Measurements from ENCODE around the gene HNRNPC.
"Not testable (repeated sequence)": the region's sequence is repeated elsewhere in the genome, so short reads cannot be mapped to it uniquely, and the experiment has no call there.

The HNRNPC gene

DNA sequence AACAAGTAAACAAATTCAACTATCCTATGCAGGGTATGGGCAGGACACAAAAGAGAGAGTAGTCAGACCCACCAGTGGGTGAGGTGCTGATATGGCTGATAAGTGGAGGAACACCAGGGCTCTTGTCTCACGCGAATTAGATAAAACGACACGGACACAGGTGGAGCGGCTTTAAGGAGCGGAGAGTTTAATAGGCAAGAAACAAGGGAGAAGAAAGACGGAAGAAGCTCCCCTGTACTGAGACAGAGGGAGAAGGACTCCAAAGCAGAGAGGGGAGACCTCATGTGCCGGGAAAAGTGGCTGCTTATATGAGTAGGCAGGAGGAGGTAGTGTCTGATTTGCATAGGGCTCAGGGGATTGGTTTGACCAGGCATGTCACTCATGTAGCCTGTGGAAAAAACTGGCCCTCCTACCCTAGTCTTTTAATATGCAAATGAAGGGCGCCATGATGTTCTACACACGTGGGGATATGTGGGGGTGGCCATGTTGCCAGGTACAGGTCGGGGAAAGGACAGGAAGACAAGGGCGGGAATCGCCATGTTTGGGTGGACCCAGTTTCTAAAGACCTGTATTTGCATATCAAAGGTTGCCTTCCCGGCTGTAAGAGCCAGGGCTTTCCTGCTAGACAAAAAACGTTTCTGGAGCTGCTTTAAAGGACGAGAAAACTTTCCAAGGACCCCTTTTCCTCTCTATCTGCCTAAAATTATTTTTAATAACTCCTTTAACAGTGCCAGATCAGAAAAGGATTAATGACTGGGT lies 39.4 kb upstream of the HNRNPC start:
- DNase-seq (ENCODE audit: extremely low read depth, low read depth), result peak; percentile 37
- H3K4me3 ChIP-seq (replicated peaks; ENCODE audit: low read depth, low read length), result peak overlapping the region; percentile 13
- TF ChIP-seq, protein P1, sequence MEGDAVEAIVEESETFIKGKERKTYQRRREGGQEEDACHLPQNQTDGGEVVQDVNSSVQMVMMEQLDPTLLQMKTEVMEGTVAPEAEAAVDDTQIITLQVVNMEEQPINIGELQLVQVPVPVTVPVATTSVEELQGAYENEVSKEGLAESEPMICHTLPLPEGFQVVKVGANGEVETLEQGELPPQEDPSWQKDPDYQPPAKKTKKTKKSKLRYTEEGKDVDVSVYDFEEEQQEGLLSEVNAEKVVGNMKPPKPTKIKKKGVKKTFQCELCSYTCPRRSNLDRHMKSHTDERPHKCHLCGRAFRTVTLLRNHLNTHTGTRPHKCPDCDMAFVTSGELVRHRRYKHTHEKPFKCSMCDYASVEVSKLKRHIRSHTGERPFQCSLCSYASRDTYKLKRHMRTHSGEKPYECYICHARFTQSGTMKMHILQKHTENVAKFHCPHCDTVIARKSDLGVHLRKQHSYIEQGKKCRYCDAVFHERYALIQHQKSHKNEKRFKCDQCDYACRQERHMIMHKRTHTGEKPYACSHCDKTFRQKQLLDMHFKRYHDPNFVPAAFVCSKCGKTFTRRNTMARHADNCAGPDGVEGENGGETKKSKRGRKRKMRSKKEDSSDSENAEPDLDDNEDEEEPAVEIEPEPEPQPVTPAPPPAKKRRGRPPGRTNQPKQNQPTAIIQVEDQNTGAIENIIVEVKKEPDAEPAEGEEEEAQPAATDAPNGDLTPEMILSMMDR (IDR thresholded peaks at IDR 0.05; ENCODE audit: low read depth, low read length, missing control alignments), result no peak

- TF ChIP-seq, protein P1 (IDR thresholded peaks at IDR 0.05; ENCODE audit: low read depth, low read length, missing control alignments), result no peak
- no peak for DNase-seq (ENCODE audit: extremely low read depth, low read depth)
- H3K4me3 ChIP-seq (replicated peaks; ENCODE audit: low read depth, low read length), result no peak overlapping the region
Measured at GRCh38 chr14:21308132-21308478, 38.9 kb upstream of the HNRNPC start.

DNA sequence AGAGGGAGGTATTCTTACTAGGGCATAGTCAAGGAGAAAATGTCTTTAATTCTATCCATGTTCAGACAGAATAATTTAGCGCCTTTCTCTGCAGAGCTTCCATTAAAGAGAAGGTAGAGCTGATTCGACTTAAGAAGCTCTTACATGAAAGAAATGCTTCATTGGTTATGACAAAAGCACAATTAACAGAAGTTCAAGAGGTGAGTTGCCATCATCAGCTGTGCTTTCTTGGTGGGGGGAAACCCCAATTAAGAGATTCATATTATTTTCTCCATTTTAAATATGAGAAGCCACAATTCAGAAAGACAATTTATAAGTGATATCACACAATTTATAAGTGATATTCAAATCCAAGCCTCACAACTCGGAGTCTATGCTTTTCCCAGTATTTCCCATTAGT lies 38.4 kb upstream of the HNRNPC start:
- DNase-seq (ENCODE audit: extremely low read depth, low read depth), result no peak
- TF ChIP-seq, protein P1 (IDR thresholded peaks at IDR 0.05; ENCODE audit: low read depth, low read length, missing control alignments), result no peak
- no peak overlapping the region for H3K4me3 ChIP-seq (replicated peaks; ENCODE audit: low read depth, low read length)

DNA sequence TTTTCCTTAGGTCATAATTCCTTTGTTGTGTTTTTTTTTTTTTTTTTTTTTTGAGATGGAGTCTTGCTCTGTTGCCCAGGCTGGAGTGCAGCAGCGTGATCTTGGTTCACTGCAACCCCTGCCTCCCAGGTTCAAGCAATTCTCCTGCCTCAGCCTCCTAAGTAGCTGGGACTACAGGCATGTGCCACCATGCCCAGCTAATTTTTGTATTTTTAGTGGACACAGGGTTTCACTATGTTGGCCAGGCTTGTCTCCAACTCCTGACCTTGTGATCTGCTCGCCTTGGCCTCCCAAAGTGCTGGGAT lies 33.5 kb upstream of the HNRNPC start:
- not testable (repeated sequence) for H3K4me3 ChIP-seq (replicated peaks; ENCODE audit: low read depth, low read length); DNase-seq (ENCODE audit: extremely low read depth, low read depth)

DNA sequence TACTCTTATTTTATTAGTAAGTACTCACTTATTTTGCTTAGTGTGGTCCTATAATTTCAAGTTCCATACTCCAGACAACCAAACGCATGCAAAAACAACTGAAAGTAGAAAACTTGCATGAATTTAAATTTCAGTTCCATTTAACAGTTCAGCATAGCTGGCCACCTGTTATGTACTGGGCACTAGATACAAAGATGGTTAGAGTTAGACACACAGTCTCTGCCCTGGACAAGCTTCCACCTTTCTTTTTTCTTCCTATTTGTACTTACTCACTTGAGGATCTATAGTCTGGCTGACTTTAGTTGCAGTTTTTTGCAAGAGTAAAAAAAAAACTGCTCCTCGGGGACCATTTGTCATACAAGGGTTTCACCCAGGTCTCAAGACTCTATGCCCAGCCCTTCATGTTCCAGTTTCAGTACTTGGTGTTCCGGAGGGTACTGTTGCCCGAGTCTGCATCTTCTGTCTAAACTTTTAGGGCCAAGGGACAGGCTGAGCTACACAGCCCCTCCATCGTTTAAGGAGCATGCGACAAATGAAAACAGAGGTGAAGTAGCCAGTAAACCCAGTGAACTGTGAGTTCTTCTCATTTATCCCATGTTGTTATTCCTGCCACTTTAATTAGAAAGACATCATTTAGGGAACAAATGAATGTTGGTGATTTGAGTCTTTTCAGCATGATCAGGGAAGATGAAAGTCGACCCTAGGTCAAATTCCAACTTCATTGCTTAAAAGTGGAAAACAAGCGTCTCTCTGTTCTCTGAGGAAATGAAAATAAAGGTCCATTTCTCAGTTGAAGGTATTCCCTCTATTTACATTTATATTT lies 33.0 kb upstream of the HNRNPC start:
- no peak for DNase-seq (ENCODE audit: extremely low read depth, low read depth)
- TF ChIP-seq, protein P1 (IDR thresholded peaks at IDR 0.05; ENCODE audit: low read depth, low read length, missing control alignments), result no peak
- no peak overlapping the region for H3K4me3 ChIP-seq (replicated peaks; ENCODE audit: low read depth, low read length)

DNA sequence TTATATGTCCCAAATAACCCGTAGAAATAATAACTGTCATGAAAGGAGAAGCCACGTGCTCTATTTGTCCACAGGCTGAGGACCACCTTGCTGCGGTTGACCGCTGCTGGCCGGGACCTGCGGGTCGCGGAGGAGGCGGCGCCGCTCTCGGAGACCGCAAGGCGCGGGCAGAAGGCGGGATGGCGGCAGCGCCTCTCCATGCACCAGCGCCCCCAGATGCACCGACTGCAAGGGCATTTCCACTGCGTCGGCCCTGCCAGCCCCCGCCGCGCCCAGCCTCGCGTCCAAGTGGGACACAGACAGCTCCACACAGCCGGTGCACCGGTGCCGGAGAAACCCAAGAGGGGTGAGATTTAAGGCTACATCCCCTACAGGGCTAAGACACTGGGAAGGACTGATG lies 31.6 kb upstream of the HNRNPC start:
- TF ChIP-seq, protein P1 (IDR thresholded peaks at IDR 0.05; ENCODE audit: low read depth, low read length, missing control alignments), result no peak
- no peak for DNase-seq (ENCODE audit: extremely low read depth, low read depth)
- H3K4me3 ChIP-seq (replicated peaks; ENCODE audit: low read depth, low read length), result peak overlapping the region; percentile 4; the same call in 1 of the 2 replicates

DNA sequence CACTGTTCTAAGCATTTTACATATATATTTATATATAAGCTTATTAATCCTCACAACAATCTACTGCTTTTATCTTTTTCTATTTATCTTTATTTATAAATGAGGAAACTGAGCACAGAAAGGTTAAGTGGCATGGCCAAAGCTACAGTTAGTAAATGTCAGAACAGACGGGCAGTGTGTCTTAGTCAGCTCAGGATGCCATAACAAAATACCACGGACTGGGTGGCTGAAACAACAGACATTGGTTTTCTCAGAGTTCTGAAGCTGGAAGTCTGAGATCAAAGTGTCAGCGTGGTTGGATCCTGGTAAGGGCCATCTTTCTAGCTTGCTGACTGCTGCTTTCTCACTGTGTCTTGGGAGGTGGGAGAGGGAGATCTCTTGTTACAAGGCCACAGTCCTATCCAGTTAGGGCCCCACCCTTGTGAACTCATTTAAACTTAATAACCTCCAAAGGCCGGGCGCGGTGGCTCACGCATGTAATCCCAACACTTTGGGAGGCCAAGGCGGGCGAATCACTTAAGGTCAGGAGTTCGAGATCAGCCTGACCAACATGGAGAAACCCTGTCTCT lies 30.4 kb upstream of the HNRNPC start:
- no peak for DNase-seq (ENCODE audit: extremely low read depth, low read depth)
- H3K4me3 ChIP-seq (replicated peaks; ENCODE audit: low read depth, low read length), result no peak overlapping the region
- TF ChIP-seq, protein P1 (IDR thresholded peaks at IDR 0.05; ENCODE audit: low read depth, low read length, missing control alignments), result no peak
